A549 (cell line): ENCODE results near the gene HEATR5B.

Source experiments
- CBX8 ChIP-seq: fragments of 200-600 bp; sonication (generic); IDR thresholded peaks from 2 replicates; pipeline ENCODE4 v1.6.1; 2016
- CHD2 ChIP-seq: fragments of 150-350 bp; IDR thresholded peaks from 2 replicates; pipeline ENCODE4 v1.6.1; 2014; ENCODE audit warnings: low read length; ENCODE audit not compliant: partially characterized antibody
- CTCF ChIP-seq: fragments of >200 bp; sonication (Bioruptor Twin); formaldehyde crosslinking; IDR thresholded peaks from 3 replicates; pipeline ENCODE4 v1.5.1; 2016
- FOXS1 ChIP-seq: fragments of 250-450 bp; sonication (Bioruptor Pico); IDR thresholded peaks from 2 replicates; pipeline ENCODE4 v1.5.0; 2020; ENCODE audit warnings: mild to moderate bottlenecking, moderate library complexity
- HDAC2 ChIP-seq: fragments of 200-600 bp; sonication (generic); IDR thresholded peaks from 2 replicates; pipeline ENCODE4 v1.6.1; 2016
- JUNB ChIP-seq: fragments of >200 bp; sonication (Bioruptor Twin); formaldehyde crosslinking; IDR thresholded peaks from 2 replicates; pipeline ENCODE4 v1.6.1; 2016
- PHF8 ChIP-seq: fragments of 200-600 bp; sonication (generic); IDR thresholded peaks from 2 replicates; pipeline ENCODE4 v1.6.1; 2016; ENCODE audit warnings: low read depth, mild to moderate bottlenecking, antibody characterized with exemption, moderate library complexity, borderline replicate concordance

- TF ChIP-seq CTCF = no peak
- no peak for TF ChIP-seq HDAC2
- no peak for TF ChIP-seq FOXS1 (CRISPR knock-in tag)
- TF ChIP-seq PHF8 = no peak
- no peak for TF ChIP-seq JUNB
- no peak for TF ChIP-seq CHD2
- no peak for TF ChIP-seq CBX8
These were observed 15.9 kb upstream of the HEATR5B start for GRCh38 chr2:37100054-37100453.
